Peyer's patch (tissue), 4 donors: ENCODE measurements around the gene VAMP1.

Experiments used
- POLR2A ChIP-seq, 2 donors: fragments of 450-650 bp; IDR thresholded peaks; one replicate each; pipeline ENCODE4 v1.5.1; 2017; ENCODE audit warnings: antibody characterized with exemption in 2 of 2, mild to moderate bottlenecking in 2 of 2, moderate library complexity in 2 of 2
- TF ChIP-seq, protein P1 (sequence below), 6 experiments: fragments of 450-650 bp in 4 of 6; fragments of 200-600 bp in 2 of 6; sonication (generic) in 1 of 6; IDR thresholded peaks; one replicate each; pipeline ENCODE4 v1.5.1; 2017 to 2019; ENCODE audit warnings: antibody characterized with exemption in 6 of 6, mild to moderate bottlenecking in 3 of 6, moderate library complexity in 1 of 6

DNA sequence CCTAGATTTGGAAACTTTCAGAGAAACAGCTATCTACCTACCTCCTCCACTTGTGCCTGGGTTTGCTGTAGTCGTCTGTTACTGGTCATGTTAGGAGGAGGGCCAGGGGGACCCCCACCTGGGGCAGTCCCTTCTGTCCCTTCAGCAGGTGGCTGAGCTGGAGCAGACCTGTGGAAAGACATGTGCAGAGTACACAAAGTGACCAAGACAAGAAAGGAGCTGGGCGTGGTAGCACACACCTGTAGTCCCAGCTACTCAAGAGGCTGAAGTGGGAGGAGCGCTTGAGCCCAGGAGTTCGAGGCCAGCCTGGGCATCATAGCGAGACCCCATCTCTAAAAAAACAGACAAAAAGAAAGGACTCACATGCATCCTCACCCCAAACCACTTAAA, 4.3 kb downstream of the VAMP1 start:
- TF ChIP-seq POLR2A (IDR thresholded peaks at IDR 0.05): no peak
- TF ChIP-seq, protein P1, sequence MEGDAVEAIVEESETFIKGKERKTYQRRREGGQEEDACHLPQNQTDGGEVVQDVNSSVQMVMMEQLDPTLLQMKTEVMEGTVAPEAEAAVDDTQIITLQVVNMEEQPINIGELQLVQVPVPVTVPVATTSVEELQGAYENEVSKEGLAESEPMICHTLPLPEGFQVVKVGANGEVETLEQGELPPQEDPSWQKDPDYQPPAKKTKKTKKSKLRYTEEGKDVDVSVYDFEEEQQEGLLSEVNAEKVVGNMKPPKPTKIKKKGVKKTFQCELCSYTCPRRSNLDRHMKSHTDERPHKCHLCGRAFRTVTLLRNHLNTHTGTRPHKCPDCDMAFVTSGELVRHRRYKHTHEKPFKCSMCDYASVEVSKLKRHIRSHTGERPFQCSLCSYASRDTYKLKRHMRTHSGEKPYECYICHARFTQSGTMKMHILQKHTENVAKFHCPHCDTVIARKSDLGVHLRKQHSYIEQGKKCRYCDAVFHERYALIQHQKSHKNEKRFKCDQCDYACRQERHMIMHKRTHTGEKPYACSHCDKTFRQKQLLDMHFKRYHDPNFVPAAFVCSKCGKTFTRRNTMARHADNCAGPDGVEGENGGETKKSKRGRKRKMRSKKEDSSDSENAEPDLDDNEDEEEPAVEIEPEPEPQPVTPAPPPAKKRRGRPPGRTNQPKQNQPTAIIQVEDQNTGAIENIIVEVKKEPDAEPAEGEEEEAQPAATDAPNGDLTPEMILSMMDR (IDR thresholded peaks at IDR 0.05): no peak
